A549 treated with CORT108297 at 1 μM for 4 hours (cell line): Measurements from ENCODE around the gene CCNQ. TPM values are rescaled to one million over a fixed set of nuclear protein-coding genes. Genes with fewer than 3 reads are reported as not detected.

Experiments
- total RNA-seq: library from RNA; stranded (reverse); fragments of 200-300 nt; extraction: Qiagen RNA extraction; gene quantifications from 5 replicates; pipeline ENCODE4 v1.2.3, GENCODE V29; 2022

CCNQ gene
- 38.9 to 59.5 TPM (median 57.0 TPM) in 5 replicates for total RNA-seq

GRCh38 chrX:153598541-153599191, at the start of gene CCNQ:
TSS of gene CCNQ (minus strand) at chrX:153599139. CDS start at chrX:153599073, 66 bp downstream.

GRCh38 chrX:153646620-153647373, 47.9 kb upstream of the CCNQ start, which contains the start of gene DUSP9:
TSS of gene DUSP9 (plus strand) at chrX:153647203. CDS start at chrX:153647954, 751 bp downstream.

Other genes starting within 250 kb of the CCNQ start
- 0.03 to 0.05 TPM (median 0.03 TPM) in 3 of 5 replicates, not detected in the others for gene PNMA6E, start 197.8 kb downstream of the CCNQ start, total RNA-seq
- 0.35 to 0.65 TPM (median 0.60 TPM) in 5 replicates for gene ZFP92, start 187.7 kb downstream of the CCNQ start, total RNA-seq
- gene TREX2, start 153.1 kb downstream of the CCNQ start, total RNA-seq = 1.0 to 1.8 TPM (median 1.7 TPM) in 5 replicates
- 56.8 to 65.7 TPM (median 59.8 TPM) in 5 replicates for gene HAUS7, start 128.6 kb downstream of the CCNQ start, total RNA-seq
- gene BGN, start 104.2 kb downstream of the CCNQ start, total RNA-seq = not detected in 5 replicates
- 0.05 to 0.25 TPM (median 0.17 TPM) in 5 replicates for gene ATP2B3, start 81.5 kb downstream of the CCNQ start, total RNA-seq
- gene DUSP9, start 48.1 kb upstream of the CCNQ start, total RNA-seq = 1.2 to 1.8 TPM (median 1.4 TPM) in 5 replicates
- 0.21 to 0.37 TPM (median 0.24 TPM) in 3 of 5 replicates, not detected in the others for gene PNCK, start 74.7 kb upstream of the CCNQ start, total RNA-seq
- 10.0 to 13.6 TPM (median 11.9 TPM) in 5 replicates for gene SLC6A8, start 88.8 kb upstream of the CCNQ start, total RNA-seq
- 371 to 467 TPM (median 387 TPM) in 5 replicates for gene BCAP31, start 125.2 kb upstream of the CCNQ start, total RNA-seq
- 2.6 to 4.5 TPM (median 4.3 TPM) in 5 replicates for gene ABCD1, start 125.7 kb upstream of the CCNQ start, total RNA-seq
- 1.6 to 4.2 TPM (median 3.6 TPM) in 5 replicates for gene PLXNB3, start 165.1 kb upstream of the CCNQ start, total RNA-seq
- 0.02 to 0.45 TPM (median 0.05 TPM) in 4 of 5 replicates, not detected in the other for gene SRPK3, start 181.9 kb upstream of the CCNQ start, total RNA-seq
- 61.4 to 65.8 TPM (median 64.4 TPM) in 5 replicates for gene IDH3G, start 195.2 kb upstream of the CCNQ start, total RNA-seq
- 380 to 464 TPM (median 423 TPM) in 5 replicates for gene SSR4, start 195.5 kb upstream of the CCNQ start, total RNA-seq
- 2.2 to 4.3 TPM (median 3.6 TPM) in 5 replicates for gene PDZD4, start 231.4 kb upstream of the CCNQ start, total RNA-seq